H54 (cell line): Measurements from ENCODE around the gene RFWD3.

ENCODE experiments used
- DNase-seq: peaks from one replicate; pipeline ENCODE4 v3.0.0; 2011; ENCODE audit warnings: low spot score, mixed read lengths; ENCODE audit not compliant: insufficient read length
- FAIRE-seq: peaks from 3 replicates; lab custom pipeline; 2011; peaks lifted over from hg19 to GRCh38; lab: Jason Lieb, UNC
- POLR2A ChIP-seq: IDR thresholded peaks from 2 replicates; pipeline ENCODE4 v1.6.1; 2011; ENCODE audit warnings: low read depth, mild to moderate bottlenecking, low read length

Gene RFWD3

GRCh38 chr16:74574146-74574545 lies 92.5 kb downstream of the RFWD3 start:
- FAIRE-seq (no peak), DNase-seq (no peak)
- TF ChIP-seq POLR2A = no peak

DNA sequence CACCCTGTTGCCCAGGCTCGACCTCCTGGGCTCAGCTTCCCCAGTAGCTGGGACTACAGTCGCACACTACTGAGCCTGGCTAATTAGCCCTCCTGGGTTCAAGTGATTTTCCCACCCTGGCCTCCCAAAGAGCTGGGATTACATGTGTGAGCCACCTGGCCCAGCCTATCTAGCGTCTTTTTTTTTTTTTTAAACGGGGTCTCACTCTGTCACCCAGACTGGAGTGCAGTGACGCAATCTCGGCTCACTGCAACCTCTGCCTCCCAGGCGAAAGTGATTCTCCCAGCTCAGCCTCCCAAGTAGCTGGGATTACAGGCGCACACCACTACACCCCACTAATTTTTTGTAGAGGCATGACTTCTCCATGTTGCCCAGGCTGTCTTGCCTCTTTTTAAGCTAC lies 93.1 kb downstream of the RFWD3 start:
- no peak for TF ChIP-seq POLR2A

More for the DNA sequence above, 93.1 kb downstream of the RFWD3 start:
- FAIRE-seq (no peak), DNase-seq (no peak)
